Natural killer cell treated with Interleukin-12 subunit alpha and Interleukin-12 subunit beta and Interleukin-15 and Interleukin-18, amount 100 ng/mL, for 72 hours (primary cell): ENCODE data around the gene SYTL5. TPM values are rescaled to one million over a fixed set of nuclear protein-coding genes. Genes with fewer than 3 reads are reported as not detected.

Experiments
- ATAC-seq, 2 donors: fragments of 150-1000 bp; cut with Tn5 transposase in 1 of 2; sonication (Bioruptor Pico), chemical (Tn5 transposase) in 1 of 2; 2 replicates each; pipeline ENCODE4 v1.10.0; 2021
- DNase-seq: peaks from one replicate; pipeline ENCODE4 v3.0.0; 2022; ENCODE audit warnings: low spot score
- H3K27ac Mint-ChIP-seq, 2 donors: 1 replicate in 1 of 2; 2 replicates in 1 of 2; pipeline ENCODE4 v1.8.0; 2022; ENCODE audit warnings: mixed read lengths in 2 of 2, mild to moderate bottlenecking in 1 of 2, moderate library complexity in 1 of 2
- H3K27me3 Mint-ChIP-seq, 2 donors: 1 replicate in 1 of 2; 2 replicates in 1 of 2; pipeline ENCODE4 v1.8.0; 2022; ENCODE audit warnings: mixed read lengths in 2 of 2
- H3K36me3 Mint-ChIP-seq: one replicate; pipeline ENCODE4 v1.8.0; 2022; ENCODE audit warnings: mixed read lengths
- H3K4me1 Mint-ChIP-seq, 2 donors: 1 replicate in 1 of 2; 2 replicates in 1 of 2; pipeline ENCODE4 v1.8.0; 2022; ENCODE audit warnings: low read depth in 2 of 2, mixed read lengths in 2 of 2, mild to moderate bottlenecking in 1 of 2
- H3K4me3 Mint-ChIP-seq: one replicate; pipeline ENCODE4 v1.8.0; 2022; ENCODE audit warnings: mixed read lengths
- H3K9me3 Mint-ChIP-seq: 2 replicates; pipeline ENCODE4 v1.8.0; 2022; ENCODE audit warnings: mixed read lengths
- total RNA-seq, 2 donors: library from RNA; stranded (reverse); gene quantifications; one replicate each; pipeline ENCODE4 v1.2.3, GENCODE V29; 2022

The SYTL5 gene
- total RNA-seq, 2 donors from 2014 or later: not detected

GRCh38 chrX:38086451-38087215 lies 80.3 kb downstream of the SYTL5 start:
- no peak for ATAC-seq

DNA sequence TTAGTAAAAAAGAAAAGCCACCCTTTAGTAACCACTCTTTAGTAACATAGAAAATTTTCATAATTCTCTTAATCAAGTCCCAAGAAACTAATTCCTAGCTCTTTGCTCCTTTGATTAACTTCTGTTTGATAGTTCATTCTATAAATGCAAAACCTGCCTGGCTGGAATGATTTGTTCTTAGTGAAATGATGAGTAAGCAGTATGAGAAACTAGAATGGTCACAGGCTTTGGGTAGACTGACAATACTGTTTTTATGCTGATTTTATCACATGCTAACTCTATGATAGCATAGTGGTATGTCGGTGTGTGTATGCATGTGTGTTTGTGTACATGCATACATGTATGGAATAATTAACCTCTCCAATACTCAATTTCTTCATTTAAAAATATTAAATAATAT lies 81.2 kb downstream of the SYTL5 start:
- Mint-ChIP-seq H3K9me3 (no peaks in the 10 kb centered on the region), H3K4me3 (no peak overlapping the region), H3K36me3 (no peaks in the 10 kb centered on the region), H3K27ac (no peak overlapping the region), H3K4me1 (no peaks in the 10 kb centered on the region), H3K27me3 (peaks cover 0 to 11% of the 10 kb centered on the region in 2 donors)
- ATAC-seq (no peak), DNase-seq (no peak)

More at GRCh38 chrX:38086451-38087215, 80.3 kb downstream of the SYTL5 start:
- Mint-ChIP-seq H3K4me3 (no peak overlapping the region), H3K27ac (no peak overlapping the region), H3K4me1 (no peaks in the 10 kb centered on the region), H3K36me3 (no peaks in the 10 kb centered on the region), H3K27me3 (peaks cover 0 to 15% of the 10 kb centered on the region in 2 donors), H3K9me3 (no peaks in the 10 kb centered on the region)
- no peak for DNase-seq

- no peak overlapping the region for H3K27ac Mint-ChIP-seq
- DNase-seq: no peak
- no peaks in the 10 kb centered on the region for H3K4me1 Mint-ChIP-seq
- H3K27me3 Mint-ChIP-seq: peaks cover 0 to 9% of the 10 kb centered on the region in 2 donors
- no peak for ATAC-seq
- H3K36me3 Mint-ChIP-seq: no peaks in the 10 kb centered on the region
- no peak overlapping the region for H3K4me3 Mint-ChIP-seq
- H3K9me3 Mint-ChIP-seq: no peaks in the 10 kb centered on the region
Measured at GRCh38 chrX:38089173-38089982, 83.0 kb downstream of the SYTL5 start.

DNA sequence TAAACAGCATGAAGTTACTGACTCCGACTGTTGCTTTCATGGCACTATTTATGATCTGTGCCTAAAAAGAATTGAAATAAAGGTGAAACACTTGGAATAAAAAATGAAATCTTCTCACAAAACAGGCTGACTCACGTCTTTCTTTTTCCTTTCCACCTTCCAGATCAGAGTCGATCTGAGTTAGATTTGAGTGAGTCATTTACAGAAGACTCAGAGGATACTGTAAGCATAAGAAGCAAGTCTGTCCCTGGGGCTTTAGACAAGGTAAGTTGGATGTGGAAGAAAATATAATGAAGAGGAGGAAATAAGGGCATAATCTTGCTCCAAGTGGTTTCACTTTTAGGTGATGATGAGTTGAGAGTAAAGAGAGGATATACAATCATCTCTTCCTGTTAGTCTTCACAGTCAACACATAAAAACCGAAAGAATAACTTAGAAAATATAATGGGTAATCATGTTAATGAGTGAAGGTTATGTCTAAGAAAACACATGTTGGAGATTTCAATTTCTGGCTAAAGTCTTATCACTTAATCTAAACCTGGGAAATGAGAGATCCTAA lies 89.7 kb downstream of the SYTL5 start:
- no peak for ATAC-seq
- DNase-seq: no peak
- no peaks in the 10 kb centered on the region for H3K36me3 Mint-ChIP-seq
- H3K27ac Mint-ChIP-seq: no peak overlapping the region
- H3K27me3 Mint-ChIP-seq: peaks cover 0 to 6% of the 10 kb centered on the region in 2 donors
- peaks cover 0 to 3% of the 10 kb centered on the region in 2 donors for H3K4me1 Mint-ChIP-seq
- peak overlapping the region; percentile 33 for H3K4me3 Mint-ChIP-seq
- H3K9me3 Mint-ChIP-seq: peaks cover 3% of the 10 kb centered on the region

DNA sequence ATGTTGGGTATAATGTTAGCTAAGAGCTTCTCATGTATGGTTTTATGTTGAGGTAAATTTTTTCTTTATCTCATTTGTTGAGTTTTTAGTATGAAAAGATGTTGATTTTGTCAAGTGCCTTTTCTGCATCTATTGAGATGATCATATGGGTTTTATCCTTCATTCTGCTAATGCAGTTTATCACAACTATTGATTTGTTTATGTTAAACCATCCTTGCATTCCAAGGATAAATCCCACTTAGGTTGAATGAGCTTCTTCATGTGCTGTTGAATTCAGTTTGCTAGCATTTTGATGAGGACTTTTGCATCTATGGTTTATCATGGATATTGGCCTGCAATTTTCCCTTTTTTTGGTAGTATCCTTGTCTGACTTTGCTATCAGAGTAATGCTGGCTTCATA lies 93.3 kb downstream of the SYTL5 start:
- Mint-ChIP-seq H3K4me1 (peaks cover 6 to 16% of the 10 kb centered on the region in 2 donors), H3K27me3 (peaks cover 0 to 6% of the 10 kb centered on the region in 2 donors), H3K36me3 (no peaks in the 10 kb centered on the region), H3K4me3 (no peak overlapping the region), H3K27ac (no peak overlapping the region), H3K9me3 (peaks cover 3% of the 10 kb centered on the region)
- no peak for ATAC-seq
- no peak for DNase-seq

GRCh38 chrX:38102240-38102639 lies 95.9 kb downstream of the SYTL5 start:
- no peak for DNase-seq
- peaks cover 4 to 19% of the 10 kb centered on the region in 2 donors for H3K4me1 Mint-ChIP-seq
- no peaks in the 10 kb centered on the region for H3K36me3 Mint-ChIP-seq
- H3K27ac Mint-ChIP-seq: no peak overlapping the region
- no peak for ATAC-seq
- H3K9me3 Mint-ChIP-seq: peaks cover 3% of the 10 kb centered on the region
- H3K27me3 Mint-ChIP-seq: peaks cover 0 to 4% of the 10 kb centered on the region in 2 donors
- no peak overlapping the region for H3K4me3 Mint-ChIP-seq

DNA sequence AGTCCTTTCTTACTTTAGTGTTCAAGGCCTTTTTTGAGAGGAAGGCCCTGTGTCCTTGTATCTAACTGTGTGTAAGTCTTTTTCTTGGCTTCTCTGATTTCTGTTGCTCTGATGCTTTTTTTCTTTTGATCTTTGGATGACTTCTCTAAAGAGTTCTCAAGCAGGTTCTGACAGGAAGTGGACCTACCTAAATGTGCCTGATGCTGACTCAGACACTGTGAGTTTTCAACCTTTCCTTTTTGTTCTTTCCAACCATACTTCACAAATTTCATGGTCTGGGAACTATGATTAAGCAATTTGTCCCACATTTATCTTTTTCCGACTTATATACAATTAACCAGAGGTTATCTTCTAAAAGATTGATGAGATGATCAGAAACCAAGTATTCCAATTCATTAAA lies 96.5 kb downstream of the SYTL5 start:
- Mint-ChIP-seq H3K27me3 (peaks cover 0 to 4% of the 10 kb centered on the region in 2 donors), H3K4me1 (peaks cover 4 to 19% of the 10 kb centered on the region in 2 donors), H3K9me3 (peaks cover 3% of the 10 kb centered on the region), H3K36me3 (no peaks in the 10 kb centered on the region), H3K4me3 (no peak overlapping the region), H3K27ac (no peak overlapping the region)
- no peak for DNase-seq
- ATAC-seq: no peak

- H3K4me1 Mint-ChIP-seq: peaks cover 4 to 19% of the 10 kb centered on the region in 2 donors
- DNase-seq: no peak
- no peak for ATAC-seq
- peak overlapping the region; percentile 39 for H3K4me3 Mint-ChIP-seq
- H3K36me3 Mint-ChIP-seq: no peaks in the 10 kb centered on the region
- H3K27ac Mint-ChIP-seq: peak overlapping the region in 1 of 2 donors; percentile 49
- H3K27me3 Mint-ChIP-seq: peaks cover 0 to 4% of the 10 kb centered on the region in 2 donors
- peaks cover 3% of the 10 kb centered on the region for H3K9me3 Mint-ChIP-seq
Measured at GRCh38 chrX:38103857-38104812, 97.8 kb downstream of the SYTL5 start.

DNA sequence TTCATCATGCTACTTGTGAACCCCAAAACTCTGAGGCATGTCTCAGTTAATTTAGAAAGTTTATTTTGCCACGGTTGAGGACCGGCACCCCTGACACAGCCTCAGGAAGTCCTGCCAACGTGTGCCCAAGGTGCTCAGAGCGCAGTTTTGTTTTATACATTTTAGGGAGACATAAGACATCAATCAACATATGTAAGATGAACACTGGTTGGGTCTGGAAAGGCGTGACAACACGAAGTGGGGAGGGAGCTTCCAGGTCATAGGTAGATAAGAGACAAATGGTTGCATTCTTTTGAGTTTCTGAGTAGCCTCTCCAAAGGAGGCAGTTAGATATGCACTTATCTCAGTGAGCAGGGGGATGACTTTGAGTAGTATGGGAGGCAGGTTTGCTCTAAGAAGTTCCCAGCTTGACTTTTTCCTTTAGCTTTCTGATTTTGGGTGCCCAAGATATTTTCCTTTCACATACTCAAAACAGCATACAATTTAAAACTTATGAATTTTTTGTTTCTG lies 98.9 kb downstream of the SYTL5 start:
- no peak for DNase-seq
- H3K27ac Mint-ChIP-seq: peak overlapping the region in 1 of 2 donors; percentile 49
- peaks cover 4 to 19% of the 10 kb centered on the region in 2 donors for H3K4me1 Mint-ChIP-seq
- no peak overlapping the region for H3K4me3 Mint-ChIP-seq
- peaks cover 0 to 8% of the 10 kb centered on the region in 2 donors for H3K27me3 Mint-ChIP-seq
- H3K9me3 Mint-ChIP-seq: no peaks in the 10 kb centered on the region
- no peak for ATAC-seq
- H3K36me3 Mint-ChIP-seq: no peaks in the 10 kb centered on the region

- no peak for ATAC-seq
- Mint-ChIP-seq H3K9me3 (no peaks in the 10 kb centered on the region), H3K36me3 (no peaks in the 10 kb centered on the region), H3K27ac (no peak overlapping the region), H3K4me3 (no peak overlapping the region), H3K4me1 (peaks cover 4 to 19% of the 10 kb centered on the region in 2 donors), H3K27me3 (peaks cover 0 to 10% of the 10 kb centered on the region in 2 donors)
- no peak for DNase-seq
Measured at GRCh38 chrX:38106991-38107655, 100.8 kb downstream of the SYTL5 start.

- no peaks in the 10 kb centered on the region for H3K36me3 Mint-ChIP-seq
- H3K4me1 Mint-ChIP-seq: peaks cover 4 to 10% of the 10 kb centered on the region in 2 donors
- ATAC-seq (no peak), DNase-seq (no peak)
- peaks cover 0 to 10% of the 10 kb centered on the region in 2 donors for H3K27me3 Mint-ChIP-seq
- no peaks in the 10 kb centered on the region for H3K9me3 Mint-ChIP-seq
- no peak overlapping the region for H3K4me3 Mint-ChIP-seq
- no peak overlapping the region for H3K27ac Mint-ChIP-seq
Measured at GRCh38 chrX:38108364-38108763, 102.0 kb downstream of the SYTL5 start.

DNA sequence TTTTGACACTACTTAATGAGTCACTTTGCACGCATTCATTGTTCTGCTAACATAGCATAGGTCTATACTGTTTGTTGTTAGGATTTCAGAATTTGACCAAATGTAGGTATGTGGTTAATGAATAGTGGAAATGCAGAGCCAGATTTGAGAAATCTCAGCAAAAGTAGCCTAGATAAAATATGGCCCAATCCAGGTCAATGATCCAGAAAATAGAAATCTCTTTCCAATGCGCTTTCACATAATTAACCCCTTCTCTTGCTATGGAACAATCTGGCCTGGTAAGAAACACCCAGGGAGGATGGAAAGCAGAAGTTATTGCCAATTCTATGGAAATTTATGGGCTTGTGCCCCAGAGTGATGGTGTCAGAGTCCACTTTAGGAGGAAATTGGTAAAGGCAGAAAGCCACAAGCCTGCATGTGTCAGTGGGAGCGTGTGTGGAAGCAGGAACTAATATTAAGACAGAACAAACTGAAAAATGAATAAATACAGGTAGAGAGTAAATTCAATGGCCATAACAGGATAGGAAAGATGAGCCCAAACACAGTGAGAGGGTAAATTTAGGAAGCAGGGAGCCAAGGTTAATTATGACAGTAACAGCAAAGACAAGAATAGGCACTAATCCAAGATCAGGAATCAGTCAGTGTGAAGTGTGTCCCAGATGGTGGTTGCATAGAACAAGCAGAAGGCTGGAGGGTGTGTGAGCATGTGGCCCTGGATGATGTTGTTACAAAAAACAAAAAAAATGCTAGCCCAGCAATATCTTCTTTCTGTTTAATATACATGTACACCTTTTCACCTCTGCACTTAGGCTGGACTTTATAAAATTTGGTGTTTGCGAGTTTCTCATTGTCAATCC lies 102.9 kb downstream of the SYTL5 start:
- Mint-ChIP-seq H3K9me3 (peaks cover 3% of the 10 kb centered on the region), H3K27ac (no peak overlapping the region), H3K36me3 (no peaks in the 10 kb centered on the region), H3K27me3 (peaks cover 0 to 14% of the 10 kb centered on the region in 2 donors), H3K4me3 (no peak overlapping the region), H3K4me1 (peaks cover 4 to 8% of the 10 kb centered on the region in 2 donors)
- ATAC-seq (no peak), DNase-seq (no peak)
